HepG2 (cell line): Measurements from ENCODE around the gene SLC31A2. TPM values are rescaled to one million over a fixed set of nuclear protein-coding genes. Genes with fewer than 3 reads are reported as not detected.
A peak's percentile ranks its signal among the peaks of the same experiment; 100 is the strongest.

Source experiments
- BRCA1 ChIP-seq: sonication (generic); formaldehyde crosslinking; IDR thresholded peaks from 2 replicates; pipeline ENCODE4 v1.4.0; 2020; ENCODE audit warnings: missing genetic modification reagents
- CENPBD1 ChIP-seq: sonication (generic); formaldehyde crosslinking; IDR thresholded peaks from 2 replicates; pipeline ENCODE4 v1.8.0; 2022; ENCODE audit warnings: missing genetic modification reagents, low read depth, mild to moderate bottlenecking, borderline replicate concordance
- CHCHD3 ChIP-seq: sonication (generic); formaldehyde crosslinking; IDR thresholded peaks from 2 replicates; pipeline ENCODE4 v1.8.0; 2022; ENCODE audit warnings: mild to moderate bottlenecking, missing genetic modification reagents, moderate library complexity
- FOXA1 ChIP-seq, 2 experiments: fragments of 450-650 bp in 1 of 2; sonication (generic) in 1 of 2; formaldehyde crosslinking in 1 of 2; IDR thresholded peaks; 2 replicates each; pipeline versions ENCODE4 v1.4.0 to v1.6.1; 2016 to 2020; ENCODE audit warnings: missing genetic modification reagents in 1 of 2
- JDP2 ChIP-seq: sonication (generic); formaldehyde crosslinking; IDR thresholded peaks from 2 replicates; pipeline ENCODE4 v1.8.1; 2022; ENCODE audit warnings: missing genetic modification reagents, borderline replicate concordance
- MLXIP ChIP-seq: sonication (generic); formaldehyde crosslinking; IDR thresholded peaks from 2 replicates; pipeline ENCODE4 v1.9.0; 2021; ENCODE audit warnings: missing genetic modification reagents, borderline replicate concordance
- MTERF4 ChIP-seq: sonication (generic); formaldehyde crosslinking; IDR thresholded peaks from 2 replicates; pipeline ENCODE4 v1.8.0; 2023; ENCODE audit warnings: mild to moderate bottlenecking, missing genetic modification reagents
- REPIN1 ChIP-seq: sonication (generic); formaldehyde crosslinking; IDR thresholded peaks from 2 replicates; pipeline ENCODE4 v1.8.0; 2022; ENCODE audit warnings: missing genetic modification reagents, low read depth, mild to moderate bottlenecking, borderline replicate concordance
- RFX1 ChIP-seq: fragments of 450-650 bp; IDR thresholded peaks from 2 replicates; pipeline ENCODE4 v1.6.1; 2017
- RNF2 ChIP-seq: fragments of 450-650 bp; conservative IDR thresholded peaks from 2 replicates; pipeline ENCODE4 v1.6.1; 2016; ENCODE audit warnings: low read depth
- SIN3B ChIP-seq: fragments of 150-350 bp; IDR thresholded peaks from 2 replicates; pipeline ENCODE4 v1.6.1; 2014; ENCODE audit warnings: low read length
- ZBTB42 ChIP-seq: sonication (generic); formaldehyde crosslinking; IDR thresholded peaks from 2 replicates; pipeline ENCODE4 v1.5.0; 2020; ENCODE audit warnings: mild to moderate bottlenecking, missing genetic modification reagents
- ZFP1 ChIP-seq: IDR thresholded peaks from 2 replicates; pipeline ENCODE4 v1.6.1; 2016
- ZFP36L2 ChIP-seq: sonication (generic); formaldehyde crosslinking; IDR thresholded peaks from 2 replicates; pipeline ENCODE4 v1.4.0; 2020; ENCODE audit warnings: missing genetic modification reagents
- ZNF17 ChIP-seq: sonication (generic); formaldehyde crosslinking; IDR thresholded peaks from 2 replicates; pipeline ENCODE4 v1.5.0; 2020; ENCODE audit warnings: mild to moderate bottlenecking, missing genetic modification reagents
- ZNF3 ChIP-seq: IDR thresholded peaks from 2 replicates; pipeline ENCODE4 v1.7.0; 2017; ENCODE audit warnings: inconsistent platforms
- polyA plus RNA-seq, 8 experiments: library from polyadenylated mRNA; depleted of rRNA in 3 of 8; stranded (reverse) in 7 of 8; unstranded in 1 of 8; fragments of >200 nt; fragmentation: Illumina TruSeq in 4 of 8; extraction: Trizol in 4 of 8; gene quantifications; 2 replicates each; pipeline versions ENCODE4 v1.2.1 to v1.2.3, GENCODE V29; 2011 to 2016; ENCODE audit warnings: low read depth in 4 of 8, missing spikeins in 1 of 8, mixed read lengths in 1 of 8; ENCODE audit not compliant: insufficient read depth in 1 of 8
- total RNA-seq, 5 experiments: library from RNA; depleted of rRNA; stranded (reverse); fragments of >200 nt; fragmentation: Illumina TruSeq; extraction: Trizol; gene quantifications; 2 replicates each; pipeline ENCODE4 v1.2.3, GENCODE V29; 2016; ENCODE audit warnings: low read depth in 1 of 5
- TF ChIP-seq, protein P1 (sequence below): sonication (generic); formaldehyde crosslinking; IDR thresholded peaks from 2 replicates; pipeline ENCODE4 v1.4.0; 2020; ENCODE audit warnings: missing genetic modification reagents, borderline replicate concordance
- TF ChIP-seq, protein P2 (sequence below): IDR thresholded peaks from 2 replicates; pipeline ENCODE4 v1.6.1; 2016; ENCODE audit warnings: low read depth, control low read depth

Gene SLC31A2
- total and polyA plus RNA-seq, 2 of the 13 experiments (the other 11 are each of a cell fraction or from before 2014, with no cell fraction given): 9.3 to 10.2 TPM

DNA sequence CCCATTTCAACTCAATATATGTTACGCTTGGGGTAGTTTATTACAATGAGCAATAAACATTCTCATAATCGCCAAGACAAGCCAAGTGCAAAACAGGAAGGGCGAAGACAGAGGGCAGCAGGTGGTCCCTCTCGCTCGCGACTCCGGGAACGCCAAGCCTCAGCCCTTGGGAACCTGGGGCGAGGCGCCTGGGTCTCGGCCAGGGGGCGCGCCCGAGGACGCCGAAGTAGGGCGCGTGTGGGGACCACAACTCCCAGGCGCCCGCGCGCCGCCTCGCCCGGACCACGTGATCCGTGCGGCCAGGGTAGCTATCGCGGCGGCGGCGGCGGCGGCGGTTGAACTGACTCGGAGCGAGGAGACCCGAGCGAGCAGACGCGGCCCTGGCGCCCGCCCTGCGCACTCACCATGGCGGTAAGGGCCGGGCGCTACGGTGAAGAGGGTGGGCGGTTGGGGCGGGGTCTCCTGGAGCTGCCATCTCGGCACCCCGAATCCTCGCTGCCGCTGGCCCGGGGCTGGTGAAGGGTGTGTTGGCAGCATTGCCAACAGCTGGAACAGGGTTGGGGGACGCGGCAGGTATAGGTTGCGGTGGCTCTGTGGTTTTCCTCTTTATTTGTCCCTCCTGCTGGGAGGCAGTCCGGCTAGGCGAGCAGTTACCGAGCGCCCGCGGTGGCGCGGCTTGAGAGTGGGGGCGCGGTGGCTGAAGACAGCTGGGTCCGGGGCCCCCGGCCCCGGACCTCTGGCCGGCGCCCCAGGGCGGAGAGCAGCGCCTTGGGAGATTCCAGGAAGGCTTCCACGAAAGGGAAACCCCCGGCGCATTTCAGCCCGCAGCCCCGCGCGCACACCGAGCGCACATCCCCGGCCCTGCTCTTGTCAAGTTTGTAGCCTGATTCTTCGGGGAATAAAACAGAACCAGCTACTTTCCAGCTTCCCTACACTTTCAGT is at the start of gene SLC31A2 (continued):
- TF ChIP-seq CENPBD1 (CRISPR knock-in tag): no peak
- no peak for TF ChIP-seq ZFP36L2 (CRISPR knock-in tag)
- TF ChIP-seq, protein P1, sequence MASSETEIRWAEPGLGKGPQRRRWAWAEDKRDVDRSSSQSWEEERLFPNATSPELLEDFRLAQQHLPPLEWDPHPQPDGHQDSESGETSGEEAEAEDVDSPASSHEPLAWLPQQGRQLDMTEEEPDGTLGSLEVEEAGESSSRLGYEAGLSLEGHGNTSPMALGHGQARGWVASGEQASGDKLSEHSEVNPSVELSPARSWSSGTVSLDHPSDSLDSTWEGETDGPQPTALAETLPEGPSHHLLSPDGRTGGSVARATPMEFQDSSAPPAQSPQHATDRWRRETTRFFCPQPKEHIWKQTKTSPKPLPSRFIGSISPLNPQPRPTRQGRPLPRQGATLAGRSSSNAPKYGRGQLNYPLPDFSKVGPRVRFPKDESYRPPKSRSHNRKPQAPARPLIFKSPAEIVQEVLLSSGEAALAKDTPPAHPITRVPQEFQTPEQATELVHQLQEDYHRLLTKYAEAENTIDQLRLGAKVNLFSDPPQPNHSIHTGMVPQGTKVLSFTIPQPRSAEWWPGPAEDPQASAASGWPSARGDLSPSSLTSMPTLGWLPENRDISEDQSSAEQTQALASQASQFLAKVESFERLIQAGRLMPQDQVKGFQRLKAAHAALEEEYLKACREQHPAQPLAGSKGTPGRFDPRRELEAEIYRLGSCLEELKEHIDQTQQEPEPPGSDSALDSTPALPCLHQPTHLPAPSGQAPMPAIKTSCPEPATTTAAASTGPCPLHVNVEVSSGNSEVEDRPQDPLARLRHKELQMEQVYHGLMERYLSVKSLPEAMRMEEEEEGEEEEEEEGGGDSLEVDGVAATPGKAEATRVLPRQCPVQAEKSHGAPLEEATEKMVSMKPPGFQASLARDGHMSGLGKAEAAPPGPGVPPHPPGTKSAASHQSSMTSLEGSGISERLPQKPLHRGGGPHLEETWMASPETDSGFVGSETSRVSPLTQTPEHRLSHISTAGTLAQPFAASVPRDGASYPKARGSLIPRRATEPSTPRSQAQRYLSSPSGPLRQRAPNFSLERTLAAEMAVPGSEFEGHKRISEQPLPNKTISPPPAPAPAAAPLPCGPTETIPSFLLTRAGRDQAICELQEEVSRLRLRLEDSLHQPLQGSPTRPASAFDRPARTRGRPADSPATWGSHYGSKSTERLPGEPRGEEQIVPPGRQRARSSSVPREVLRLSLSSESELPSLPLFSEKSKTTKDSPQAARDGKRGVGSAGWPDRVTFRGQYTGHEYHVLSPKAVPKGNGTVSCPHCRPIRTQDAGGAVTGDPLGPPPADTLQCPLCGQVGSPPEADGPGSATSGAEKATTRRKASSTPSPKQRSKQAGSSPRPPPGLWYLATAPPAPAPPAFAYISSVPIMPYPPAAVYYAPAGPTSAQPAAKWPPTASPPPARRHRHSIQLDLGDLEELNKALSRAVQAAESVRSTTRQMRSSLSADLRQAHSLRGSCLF (CRISPR knock-in tag): no peak
- no peak for TF ChIP-seq SIN3B
- TF ChIP-seq REPIN1: peak; percentile 75; the same call in 1 of the 2 replicates
- no peak for TF ChIP-seq BRCA1 (CRISPR knock-in tag)
- no peak for TF ChIP-seq RNF2
- TF ChIP-seq CHCHD3 (CRISPR knock-in tag): no peak
- TF ChIP-seq MTERF4: peak; percentile 79; the same call in 1 of the 2 replicates
- TF ChIP-seq FOXA1 (IDR thresholded peaks at IDR 0.05): no peak
- TF ChIP-seq FOXA1 (CRISPR knock-in tag; IDR thresholded peaks at IDR 0.05): no peak
- 0 out of 2 replicates have a peak, but pooled peaks have one; percentile 53 for TF ChIP-seq ZBTB42 (CRISPR knock-in tag)
- TF ChIP-seq, protein P2, sequence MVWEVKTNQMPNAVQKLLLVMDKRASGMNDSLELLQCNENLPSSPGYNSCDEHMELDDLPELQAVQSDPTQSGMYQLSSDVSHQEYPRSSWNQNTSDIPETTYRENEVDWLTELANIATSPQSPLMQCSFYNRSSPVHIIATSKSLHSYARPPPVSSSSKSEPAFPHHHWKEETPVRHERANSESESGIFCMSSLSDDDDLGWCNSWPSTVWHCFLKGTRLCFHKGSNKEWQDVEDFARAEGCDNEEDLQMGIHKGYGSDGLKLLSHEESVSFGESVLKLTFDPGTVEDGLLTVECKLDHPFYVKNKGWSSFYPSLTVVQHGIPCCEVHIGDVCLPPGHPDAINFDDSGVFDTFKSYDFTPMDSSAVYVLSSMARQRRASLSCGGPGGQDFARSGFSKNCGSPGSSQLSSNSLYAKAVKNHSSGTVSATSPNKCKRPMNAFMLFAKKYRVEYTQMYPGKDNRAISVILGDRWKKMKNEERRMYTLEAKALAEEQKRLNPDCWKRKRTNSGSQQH (CRISPR knock-in tag): no peak
- no peak for TF ChIP-seq ZNF17
- no peak for TF ChIP-seq ZFP1
- no peak for TF ChIP-seq ZNF3 (CRISPR knock-in tag)
- TF ChIP-seq MLXIP (CRISPR knock-in tag): no peak
- no peak for TF ChIP-seq RFX1
- TF ChIP-seq JDP2 (CRISPR knock-in tag): no peak
